GM12891 (cell line): ENCODE data around the gene ZNF160.

Source experiments
- PAX5 ChIP-seq: IDR thresholded peaks from 2 replicates; pipeline ENCODE4 v1.6.1; 2011; ENCODE audit warnings: low read length, moderate library complexity, mild to moderate bottlenecking; ENCODE audit not compliant: insufficient read depth, severe bottlenecking
- POLR2A ChIP-seq: IDR thresholded peaks from 2 replicates; pipeline ENCODE4 v1.6.1; 2011; ENCODE audit warnings: low read depth, low read length, control low read depth
- POLR2AphosphoS5 ChIP-seq: IDR thresholded peaks from 2 replicates; pipeline ENCODE4 v1.6.1; 2011; ENCODE audit warnings: low read depth, low read length, control low read depth
- POU2F2 ChIP-seq: IDR thresholded peaks from 2 replicates; pipeline ENCODE4 v1.6.1; 2011; ENCODE audit warnings: low read depth, mild to moderate bottlenecking, control low read depth, low read length, moderate library complexity
- SPI1 ChIP-seq: IDR thresholded peaks from 2 replicates; pipeline ENCODE4 v1.6.1; 2011; ENCODE audit warnings: low read depth, low read length, control low read depth
- TAF1 ChIP-seq: IDR thresholded peaks from 2 replicates; pipeline ENCODE4 v1.6.1; 2011; ENCODE audit warnings: low read depth, low read length, control low read depth

- no peak for TF ChIP-seq POLR2AphosphoS5
- TF ChIP-seq POLR2A = no peak
- TF ChIP-seq SPI1 = no peak
- no peak for TF ChIP-seq PAX5
- no peak for TF ChIP-seq TAF1
- TF ChIP-seq POU2F2 = no peak
Measured at GRCh38 chr19:53101518-53101917, 1.7 kb downstream of the ZNF160 start.
